HEK293 (cell line): ENCODE results near the gene NMRK2.

Source experiments
- KLF16 ChIP-seq: fragments of 450-650 bp; formaldehyde crosslinking; IDR thresholded peaks from 2 replicates; pipeline ENCODE4 v1.5.1; 2017; ENCODE audit warnings: missing biosample characterization, missing genetic modification characterization
- ZNF121 ChIP-seq: fragments of 450-650 bp; formaldehyde crosslinking; IDR thresholded peaks from 2 replicates; pipeline ENCODE4 v1.5.1; 2016; ENCODE audit warnings: missing biosample characterization, missing genetic modification characterization
- ZNF138 ChIP-seq: fragments of 450-650 bp; formaldehyde crosslinking; IDR thresholded peaks from 2 replicates; pipeline ENCODE4 v1.5.1; 2016; ENCODE audit warnings: missing biosample characterization, missing genetic modification characterization, borderline replicate concordance
- ZNF175 ChIP-seq: fragments of 450-650 bp; formaldehyde crosslinking; IDR thresholded peaks from 2 replicates; pipeline ENCODE4 v1.5.1; 2016; ENCODE audit warnings: missing biosample characterization, missing genetic modification characterization
- ZNF23 ChIP-seq: fragments of 450-650 bp; formaldehyde crosslinking; IDR thresholded peaks from 2 replicates; pipeline ENCODE4 v1.5.1; 2016; ENCODE audit warnings: missing biosample characterization, missing genetic modification characterization, borderline replicate concordance
- ZNF24 ChIP-seq: fragments of 450-650 bp; formaldehyde crosslinking; IDR thresholded peaks from 2 replicates; pipeline ENCODE4 v1.5.1; 2016; ENCODE audit warnings: missing biosample characterization, missing genetic modification characterization
- ZNF311 ChIP-seq: fragments of 450-650 bp; formaldehyde crosslinking; IDR thresholded peaks from 2 replicates; pipeline ENCODE4 v1.5.1; 2017; ENCODE audit warnings: missing biosample characterization, missing genetic modification characterization, borderline replicate concordance
- ZNF621 ChIP-seq: fragments of 450-650 bp; formaldehyde crosslinking; IDR thresholded peaks from 2 replicates; pipeline ENCODE4 v1.5.1; 2017; ENCODE audit warnings: missing biosample characterization, missing genetic modification characterization
- ZNF768 ChIP-seq: fragments of 450-650 bp; formaldehyde crosslinking; IDR thresholded peaks from 2 replicates; pipeline ENCODE4 v1.5.1; 2018; ENCODE audit warnings: missing biosample characterization, mild to moderate bottlenecking, missing genetic modification characterization
- TF ChIP-seq, protein P1 (sequence below): fragments of 450-650 bp; formaldehyde crosslinking; IDR thresholded peaks from 2 replicates; pipeline ENCODE4 v1.5.1; 2016; ENCODE audit warnings: missing biosample characterization, missing genetic modification characterization
- TF ChIP-seq, protein P2 (sequence below): fragments of 450-650 bp; formaldehyde crosslinking; IDR thresholded peaks from 2 replicates; pipeline ENCODE4 v1.5.1; 2016; ENCODE audit warnings: missing biosample characterization, missing genetic modification characterization
- TF ChIP-seq, protein P3 (sequence below): fragments of 450-650 bp; formaldehyde crosslinking; IDR thresholded peaks from 2 replicates; pipeline ENCODE4 v1.5.1; 2016; ENCODE audit warnings: missing biosample characterization, missing genetic modification characterization

DNA sequence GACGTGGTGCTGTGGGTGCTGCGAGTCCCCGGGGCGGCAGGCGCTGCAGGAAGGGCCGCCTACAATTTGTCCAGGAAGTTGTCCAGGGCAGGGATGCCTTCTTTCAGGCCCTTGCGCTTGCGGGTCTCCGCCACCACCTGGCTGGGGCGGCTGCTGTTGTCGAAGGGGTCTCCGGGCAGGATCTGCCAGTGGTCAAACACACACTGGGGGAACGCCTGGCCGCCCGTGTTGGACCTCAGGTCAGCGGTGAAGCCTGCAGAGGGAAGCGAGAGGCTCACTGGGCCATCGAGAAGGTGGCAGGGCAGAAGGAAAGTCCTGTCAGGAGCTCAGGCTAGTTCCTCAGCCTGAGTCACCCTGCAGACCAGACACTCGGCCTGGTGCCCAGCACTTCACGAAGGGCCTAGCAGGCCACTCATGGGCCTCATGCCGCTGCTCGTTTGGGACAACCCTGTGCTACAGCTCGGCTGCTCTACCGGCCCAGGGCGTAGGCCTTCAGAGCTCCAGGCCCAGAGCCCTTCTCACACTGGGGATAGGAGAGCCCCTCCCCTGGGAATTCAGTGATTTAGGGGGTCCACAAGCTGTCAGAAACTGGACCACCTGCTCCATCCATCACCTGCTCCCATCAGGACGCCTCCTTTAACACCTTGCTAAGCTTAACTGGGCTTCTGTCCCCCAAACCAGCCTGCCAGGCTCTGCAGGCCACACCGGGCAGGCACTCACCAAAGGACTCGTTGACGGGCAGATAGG is 43.8 kb downstream of the NMRK2 start:
- no peak for TF ChIP-seq ZNF621 (tag by site-specific recombination)
- TF ChIP-seq, protein P1, sequence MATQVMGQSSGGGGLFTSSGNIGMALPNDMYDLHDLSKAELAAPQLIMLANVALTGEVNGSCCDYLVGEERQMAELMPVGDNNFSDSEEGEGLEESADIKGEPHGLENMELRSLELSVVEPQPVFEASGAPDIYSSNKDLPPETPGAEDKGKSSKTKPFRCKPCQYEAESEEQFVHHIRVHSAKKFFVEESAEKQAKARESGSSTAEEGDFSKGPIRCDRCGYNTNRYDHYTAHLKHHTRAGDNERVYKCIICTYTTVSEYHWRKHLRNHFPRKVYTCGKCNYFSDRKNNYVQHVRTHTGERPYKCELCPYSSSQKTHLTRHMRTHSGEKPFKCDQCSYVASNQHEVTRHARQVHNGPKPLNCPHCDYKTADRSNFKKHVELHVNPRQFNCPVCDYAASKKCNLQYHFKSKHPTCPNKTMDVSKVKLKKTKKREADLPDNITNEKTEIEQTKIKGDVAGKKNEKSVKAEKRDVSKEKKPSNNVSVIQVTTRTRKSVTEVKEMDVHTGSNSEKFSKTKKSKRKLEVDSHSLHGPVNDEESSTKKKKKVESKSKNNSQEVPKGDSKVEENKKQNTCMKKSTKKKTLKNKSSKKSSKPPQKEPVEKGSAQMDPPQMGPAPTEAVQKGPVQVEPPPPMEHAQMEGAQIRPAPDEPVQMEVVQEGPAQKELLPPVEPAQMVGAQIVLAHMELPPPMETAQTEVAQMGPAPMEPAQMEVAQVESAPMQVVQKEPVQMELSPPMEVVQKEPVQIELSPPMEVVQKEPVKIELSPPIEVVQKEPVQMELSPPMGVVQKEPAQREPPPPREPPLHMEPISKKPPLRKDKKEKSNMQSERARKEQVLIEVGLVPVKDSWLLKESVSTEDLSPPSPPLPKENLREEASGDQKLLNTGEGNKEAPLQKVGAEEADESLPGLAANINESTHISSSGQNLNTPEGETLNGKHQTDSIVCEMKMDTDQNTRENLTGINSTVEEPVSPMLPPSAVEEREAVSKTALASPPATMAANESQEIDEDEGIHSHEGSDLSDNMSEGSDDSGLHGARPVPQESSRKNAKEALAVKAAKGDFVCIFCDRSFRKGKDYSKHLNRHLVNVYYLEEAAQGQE (tag by site-specific recombination) = no peak
- TF ChIP-seq, protein P2, sequence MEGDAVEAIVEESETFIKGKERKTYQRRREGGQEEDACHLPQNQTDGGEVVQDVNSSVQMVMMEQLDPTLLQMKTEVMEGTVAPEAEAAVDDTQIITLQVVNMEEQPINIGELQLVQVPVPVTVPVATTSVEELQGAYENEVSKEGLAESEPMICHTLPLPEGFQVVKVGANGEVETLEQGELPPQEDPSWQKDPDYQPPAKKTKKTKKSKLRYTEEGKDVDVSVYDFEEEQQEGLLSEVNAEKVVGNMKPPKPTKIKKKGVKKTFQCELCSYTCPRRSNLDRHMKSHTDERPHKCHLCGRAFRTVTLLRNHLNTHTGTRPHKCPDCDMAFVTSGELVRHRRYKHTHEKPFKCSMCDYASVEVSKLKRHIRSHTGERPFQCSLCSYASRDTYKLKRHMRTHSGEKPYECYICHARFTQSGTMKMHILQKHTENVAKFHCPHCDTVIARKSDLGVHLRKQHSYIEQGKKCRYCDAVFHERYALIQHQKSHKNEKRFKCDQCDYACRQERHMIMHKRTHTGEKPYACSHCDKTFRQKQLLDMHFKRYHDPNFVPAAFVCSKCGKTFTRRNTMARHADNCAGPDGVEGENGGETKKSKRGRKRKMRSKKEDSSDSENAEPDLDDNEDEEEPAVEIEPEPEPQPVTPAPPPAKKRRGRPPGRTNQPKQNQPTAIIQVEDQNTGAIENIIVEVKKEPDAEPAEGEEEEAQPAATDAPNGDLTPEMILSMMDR (tag by site-specific recombination) = no peak
- TF ChIP-seq ZNF311 (tag by site-specific recombination) = no peak
- no peak for TF ChIP-seq ZNF121
- no peak for TF ChIP-seq ZNF24 (tag by site-specific recombination)
- no peak for TF ChIP-seq ZNF138 (tag by site-specific recombination)
- no peak for TF ChIP-seq KLF16
- TF ChIP-seq ZNF768 = no peak
- no peak for TF ChIP-seq ZNF175 (tag by site-specific recombination)
- TF ChIP-seq ZNF23 (tag by site-specific recombination) = no peak
- TF ChIP-seq, protein P3, sequence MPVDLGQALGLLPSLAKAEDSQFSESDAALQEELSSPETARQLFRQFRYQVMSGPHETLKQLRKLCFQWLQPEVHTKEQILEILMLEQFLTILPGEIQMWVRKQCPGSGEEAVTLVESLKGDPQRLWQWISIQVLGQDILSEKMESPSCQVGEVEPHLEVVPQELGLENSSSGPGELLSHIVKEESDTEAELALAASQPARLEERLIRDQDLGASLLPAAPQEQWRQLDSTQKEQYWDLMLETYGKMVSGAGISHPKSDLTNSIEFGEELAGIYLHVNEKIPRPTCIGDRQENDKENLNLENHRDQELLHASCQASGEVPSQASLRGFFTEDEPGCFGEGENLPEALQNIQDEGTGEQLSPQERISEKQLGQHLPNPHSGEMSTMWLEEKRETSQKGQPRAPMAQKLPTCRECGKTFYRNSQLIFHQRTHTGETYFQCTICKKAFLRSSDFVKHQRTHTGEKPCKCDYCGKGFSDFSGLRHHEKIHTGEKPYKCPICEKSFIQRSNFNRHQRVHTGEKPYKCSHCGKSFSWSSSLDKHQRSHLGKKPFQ (tag by site-specific recombination) = no peak
